HepG2 (cell line): ENCODE data around the gene AUP1. TPM values are rescaled to one million over a fixed set of nuclear protein-coding genes. Genes with fewer than 3 reads are reported as not detected.

Experiments
- ARHGAP35 ChIP-seq: sonication (generic); formaldehyde crosslinking; IDR thresholded peaks from 2 replicates; pipeline ENCODE4 v1.9.0; 2022; ENCODE audit warnings: mild to moderate bottlenecking, inconsistent platforms, moderate library complexity, missing genetic modification reagents, borderline replicate concordance
- CEBPG ChIP-seq: IDR thresholded peaks from 2 replicates; pipeline ENCODE4 v1.6.1; 2016
- EP300 ChIP-seq, 3 experiments: sonication (generic) in 1 of 3; formaldehyde crosslinking in 1 of 3; IDR thresholded peaks; 2 replicates each; pipeline versions ENCODE4 v1.5.1 to v1.6.1; 2011 to 2020; ENCODE audit warnings: low read depth in 2 of 3, low read length in 2 of 3, borderline replicate concordance in 1 of 3, improper control_type of control experiment in 1 of 3, mild to moderate bottlenecking in 1 of 3, missing genetic modification reagents in 1 of 3, moderate library complexity in 1 of 3
- MIXL1 ChIP-seq: IDR thresholded peaks from 2 replicates; pipeline ENCODE4 v1.6.1; 2016
- POLR2AphosphoS2 ChIP-seq: IDR thresholded peaks from 2 replicates; pipeline ENCODE4 v1.6.1; 2011; ENCODE audit warnings: low read depth, low read length, improper control_type of control experiment
- RBFOX2 ChIP-seq: fragments of 200-400 bp; formaldehyde crosslinking; IDR thresholded peaks from 2 replicates; pipeline ENCODE4 v1.6.1; 2017; ENCODE audit warnings: low read depth, mild to moderate bottlenecking, low read length
- SALL1 ChIP-seq: sonication (generic); formaldehyde crosslinking; IDR thresholded peaks from 2 replicates; pipeline ENCODE4 v1.8.0; 2022; ENCODE audit warnings: mild to moderate bottlenecking, missing genetic modification reagents
- SP5 ChIP-seq: IDR thresholded peaks from 2 replicates; pipeline ENCODE4 v1.6.1; 2016; ENCODE audit warnings: low read depth, borderline replicate concordance
- ZFP1 ChIP-seq: IDR thresholded peaks from 2 replicates; pipeline ENCODE4 v1.6.1; 2016
- ZFP41 ChIP-seq: sonication (generic); formaldehyde crosslinking; IDR thresholded peaks from 2 replicates; pipeline ENCODE4 v1.4.0; 2020; ENCODE audit warnings: mild to moderate bottlenecking, missing genetic modification reagents, borderline replicate concordance
- ZMAT3 ChIP-seq: sonication (generic); formaldehyde crosslinking; conservative IDR thresholded peaks from 2 replicates; pipeline ENCODE4 v1.7.0; 2021; ENCODE audit warnings: missing genetic modification reagents
- ZMYM3 ChIP-seq: sonication (generic); formaldehyde crosslinking; IDR thresholded peaks from 2 replicates; pipeline ENCODE4 v1.5.1; 2020; ENCODE audit warnings: mild to moderate bottlenecking, missing genetic modification reagents
- ZNF292 ChIP-seq: sonication (generic); formaldehyde crosslinking; IDR thresholded peaks from 2 replicates; pipeline ENCODE4 v1.8.1; 2022; ENCODE audit warnings: mild to moderate bottlenecking, low read depth, missing genetic modification reagents, borderline replicate concordance
- ZNF337 ChIP-seq: sonication (generic); formaldehyde crosslinking; IDR thresholded peaks from 2 replicates; pipeline ENCODE4 v1.5.1; 2020; ENCODE audit warnings: missing genetic modification reagents, low read depth, mild to moderate bottlenecking, borderline replicate concordance
- ZNF552 ChIP-seq: sonication (generic); formaldehyde crosslinking; IDR thresholded peaks from 2 replicates; pipeline ENCODE4 v1.9.0; 2022; ENCODE audit warnings: missing genetic modification reagents, mild to moderate bottlenecking, borderline replicate concordance
- ZNF644 ChIP-seq: IDR thresholded peaks from 2 replicates; pipeline ENCODE4 v1.6.1; 2016; ENCODE audit warnings: low read depth
- ZNF720 ChIP-seq: sonication (generic); formaldehyde crosslinking; IDR thresholded peaks from 2 replicates; pipeline ENCODE4 v1.4.0; 2020; ENCODE audit warnings: missing genetic modification reagents
- ZNF761 ChIP-seq: sonication (generic); formaldehyde crosslinking; conservative IDR thresholded peaks from 2 replicates; pipeline ENCODE4 v1.4.0; 2020; ENCODE audit warnings: mild to moderate bottlenecking, missing genetic modification reagents
- ZSCAN9 ChIP-seq: IDR thresholded peaks from 2 replicates; pipeline ENCODE4 v1.6.1; 2016; ENCODE audit warnings: borderline replicate concordance
- polyA plus RNA-seq, 8 experiments: library from polyadenylated mRNA; depleted of rRNA in 3 of 8; stranded (reverse) in 7 of 8; unstranded in 1 of 8; fragments of >200 nt; fragmentation: Illumina TruSeq in 4 of 8; extraction: Trizol in 4 of 8; gene quantifications; 2 replicates each; pipeline versions ENCODE4 v1.2.1 to v1.2.3, GENCODE V29; 2011 to 2016; ENCODE audit warnings: low read depth in 4 of 8, missing spikeins in 1 of 8, mixed read lengths in 1 of 8; ENCODE audit not compliant: insufficient read depth in 1 of 8
- total RNA-seq, 5 experiments: library from RNA; depleted of rRNA; stranded (reverse); fragments of >200 nt; fragmentation: Illumina TruSeq; extraction: Trizol; gene quantifications; 2 replicates each; pipeline ENCODE4 v1.2.3, GENCODE V29; 2016; ENCODE audit warnings: low read depth in 1 of 5
- TF ChIP-seq, protein P1 (sequence below): sonication (generic); formaldehyde crosslinking; IDR thresholded peaks from 2 replicates; pipeline ENCODE4 v1.4.0; 2020; ENCODE audit warnings: mild to moderate bottlenecking, missing genetic modification reagents
- TF ChIP-seq, protein P2 (sequence below): sonication (generic); formaldehyde crosslinking; IDR thresholded peaks from 2 replicates; pipeline ENCODE4 v1.8.1; 2023; ENCODE audit warnings: mild to moderate bottlenecking, missing genetic modification reagents
- TF ChIP-seq, protein P3 (sequence below): sonication (generic); formaldehyde crosslinking; IDR thresholded peaks from 2 replicates; pipeline ENCODE4 v1.4.0; 2020; ENCODE audit warnings: mild to moderate bottlenecking, missing genetic modification reagents
- TF ChIP-seq, protein P4 (sequence below): IDR thresholded peaks from 2 replicates; pipeline ENCODE4 v1.6.1; 2016; ENCODE audit warnings: missing compliant biosample characterization, missing genetic modification reagents, borderline replicate concordance
- TF ChIP-seq, protein P5 (sequence below): sonication (generic); formaldehyde crosslinking; IDR thresholded peaks from 2 replicates; pipeline ENCODE4 v1.4.0; 2020; ENCODE audit warnings: mild to moderate bottlenecking, low read depth, missing genetic modification reagents

AUP1 gene
- total and polyA plus RNA-seq, 2 of the 13 experiments (the other 11 are each of a cell fraction or from before 2014, with no cell fraction given) = 174 to 267 TPM

DNA sequence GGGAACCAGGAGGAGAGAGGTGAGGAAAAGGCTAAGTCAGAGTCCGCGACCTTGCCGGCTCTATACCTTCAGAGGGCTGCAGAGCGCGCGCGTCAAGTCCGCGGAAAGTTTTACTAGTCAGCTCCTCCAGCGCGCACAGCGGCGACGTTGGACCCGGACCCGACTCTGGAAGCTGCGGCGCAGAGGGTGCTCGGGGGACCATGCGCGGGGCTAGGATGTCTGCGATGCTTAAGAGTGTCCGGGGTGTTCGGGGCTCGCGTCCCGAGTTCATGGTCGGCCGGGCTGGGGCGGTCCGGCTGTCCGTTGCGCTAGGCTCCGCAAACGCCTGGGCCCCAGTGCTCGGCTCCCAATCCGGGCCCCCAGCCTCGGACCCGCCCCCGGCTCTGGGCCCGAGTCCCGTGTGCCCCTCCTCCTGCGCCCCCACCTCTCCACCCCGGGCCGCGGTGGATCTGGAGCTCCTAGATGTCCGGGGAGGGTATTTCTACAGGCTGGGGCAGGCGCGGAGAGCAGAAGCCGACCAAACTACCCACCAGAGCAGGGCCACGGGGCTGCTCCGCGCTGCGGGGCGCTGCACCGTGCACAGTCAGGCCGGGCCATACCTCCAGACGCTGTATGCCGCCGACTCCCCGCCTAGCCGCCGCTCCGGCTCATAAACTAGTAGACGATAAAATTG lies 30.1 kb downstream of the AUP1 start, which contains the start of gene LBX2 (continued):
- TF ChIP-seq ZNF552 (CRISPR knock-in tag) (no peak), ZMAT3 (CRISPR knock-in tag) (no peak), ZNF337 (CRISPR knock-in tag) (no peak), ZNF292 (CRISPR knock-in tag) (peak; percentile 47), ZNF761 (CRISPR knock-in tag) (0 out of 2 replicates have a peak, but pooled peaks have one; percentile 53), ZMYM3 (CRISPR knock-in tag) (no peak), ZSCAN9 (CRISPR knock-in tag) (no peak), ZFP1 (no peak), MIXL1 (no peak), SP5 (CRISPR knock-in tag) (no peak), CEBPG (no peak), RBFOX2 (peak; percentile 74), ZNF720 (CRISPR knock-in tag) (no peak), ARHGAP35 (0 out of 2 replicates have a peak, but pooled peaks have one; percentile 8), ZNF644 (no peak), POLR2AphosphoS2 (no peak), EP300 (IDR thresholded peaks at IDR 0.05; ENCODE audit: low read depth in 2 of 2, low read length in 2 of 2) (no peak), EP300 (CRISPR knock-in tag; IDR thresholded peaks at IDR 0.05; ENCODE audit: borderline replicate concordance) (no peak), ZFP41 (0 out of 2 replicates have a peak, but pooled peaks have one; percentile 18), SALL1 (CRISPR knock-in tag) (no peak)
- TF ChIP-seq, protein P1, sequence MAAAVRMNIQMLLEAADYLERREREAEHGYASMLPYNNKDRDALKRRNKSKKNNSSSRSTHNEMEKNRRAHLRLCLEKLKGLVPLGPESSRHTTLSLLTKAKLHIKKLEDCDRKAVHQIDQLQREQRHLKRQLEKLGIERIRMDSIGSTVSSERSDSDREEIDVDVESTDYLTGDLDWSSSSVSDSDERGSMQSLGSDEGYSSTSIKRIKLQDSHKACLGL = 0 out of 2 replicates have a peak, but pooled peaks have one; percentile 52
- TF ChIP-seq, protein P2, sequence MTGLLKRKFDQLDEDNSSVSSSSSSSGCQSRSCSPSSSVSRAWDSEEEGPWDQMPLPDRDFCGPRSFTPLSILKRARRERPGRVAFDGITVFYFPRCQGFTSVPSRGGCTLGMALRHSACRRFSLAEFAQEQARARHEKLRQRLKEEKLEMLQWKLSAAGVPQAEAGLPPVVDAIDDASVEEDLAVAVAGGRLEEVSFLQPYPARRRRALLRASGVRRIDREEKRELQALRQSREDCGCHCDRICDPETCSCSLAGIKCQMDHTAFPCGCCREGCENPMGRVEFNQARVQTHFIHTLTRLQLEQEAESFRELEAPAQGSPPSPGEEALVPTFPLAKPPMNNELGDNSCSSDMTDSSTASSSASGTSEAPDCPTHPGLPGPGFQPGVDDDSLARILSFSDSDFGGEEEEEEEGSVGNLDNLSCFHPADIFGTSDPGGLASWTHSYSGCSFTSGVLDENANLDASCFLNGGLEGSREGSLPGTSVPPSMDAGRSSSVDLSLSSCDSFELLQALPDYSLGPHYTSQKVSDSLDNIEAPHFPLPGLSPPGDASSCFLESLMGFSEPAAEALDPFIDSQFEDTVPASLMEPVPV (CRISPR knock-in tag) = 0 out of 2 replicates have a peak, but pooled peaks have one; percentile 53
- TF ChIP-seq, protein P3, sequence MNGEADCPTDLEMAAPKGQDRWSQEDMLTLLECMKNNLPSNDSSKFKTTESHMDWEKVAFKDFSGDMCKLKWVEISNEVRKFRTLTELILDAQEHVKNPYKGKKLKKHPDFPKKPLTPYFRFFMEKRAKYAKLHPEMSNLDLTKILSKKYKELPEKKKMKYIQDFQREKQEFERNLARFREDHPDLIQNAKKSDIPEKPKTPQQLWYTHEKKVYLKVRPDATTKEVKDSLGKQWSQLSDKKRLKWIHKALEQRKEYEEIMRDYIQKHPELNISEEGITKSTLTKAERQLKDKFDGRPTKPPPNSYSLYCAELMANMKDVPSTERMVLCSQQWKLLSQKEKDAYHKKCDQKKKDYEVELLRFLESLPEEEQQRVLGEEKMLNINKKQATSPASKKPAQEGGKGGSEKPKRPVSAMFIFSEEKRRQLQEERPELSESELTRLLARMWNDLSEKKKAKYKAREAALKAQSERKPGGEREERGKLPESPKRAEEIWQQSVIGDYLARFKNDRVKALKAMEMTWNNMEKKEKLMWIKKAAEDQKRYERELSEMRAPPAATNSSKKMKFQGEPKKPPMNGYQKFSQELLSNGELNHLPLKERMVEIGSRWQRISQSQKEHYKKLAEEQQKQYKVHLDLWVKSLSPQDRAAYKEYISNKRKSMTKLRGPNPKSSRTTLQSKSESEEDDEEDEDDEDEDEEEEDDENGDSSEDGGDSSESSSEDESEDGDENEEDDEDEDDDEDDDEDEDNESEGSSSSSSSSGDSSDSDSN = peak; percentile 80
- TF ChIP-seq, protein P4, sequence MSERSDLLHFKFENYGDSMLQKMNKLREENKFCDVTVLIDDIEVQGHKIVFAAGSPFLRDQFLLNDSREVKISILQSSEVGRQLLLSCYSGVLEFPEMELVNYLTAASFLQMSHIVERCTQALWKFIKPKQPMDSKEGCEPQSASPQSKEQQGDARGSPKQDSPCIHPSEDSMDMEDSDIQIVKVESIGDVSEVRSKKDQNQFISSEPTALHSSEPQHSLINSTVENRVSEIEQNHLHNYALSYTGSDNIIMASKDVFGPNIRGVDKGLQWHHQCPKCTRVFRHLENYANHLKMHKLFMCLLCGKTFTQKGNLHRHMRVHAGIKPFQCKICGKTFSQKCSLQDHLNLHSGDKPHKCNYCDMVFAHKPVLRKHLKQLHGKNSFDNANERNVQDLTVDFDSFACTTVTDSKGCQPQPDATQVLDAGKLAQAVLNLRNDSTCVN (CRISPR knock-in tag) = no peak
- TF ChIP-seq, protein P5, sequence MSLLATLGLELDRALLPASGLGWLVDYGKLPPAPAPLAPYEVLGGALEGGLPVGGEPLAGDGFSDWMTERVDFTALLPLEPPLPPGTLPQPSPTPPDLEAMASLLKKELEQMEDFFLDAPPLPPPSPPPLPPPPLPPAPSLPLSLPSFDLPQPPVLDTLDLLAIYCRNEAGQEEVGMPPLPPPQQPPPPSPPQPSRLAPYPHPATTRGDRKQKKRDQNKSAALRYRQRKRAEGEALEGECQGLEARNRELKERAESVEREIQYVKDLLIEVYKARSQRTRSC (CRISPR knock-in tag) = no peak
